GM11168 (cell line): Measurements from ENCODE around the gene CD93.

Source experiments
- in situ Hi-C: fragments of 300-500 bp; cut with MboI; formaldehyde crosslinking; loops from one replicate; pipeline ENCODE4 v1.12.0; 2022; ENCODE audit warnings: low sequenced_read_pairs; ENCODE audit not compliant: unreplicated experiment

CD93 gene

GRCh38 chr20:23101696-23102406, 15.7 kb upstream of the CD93 start:
- in situ Hi-C loops: no loop called here

DNA sequence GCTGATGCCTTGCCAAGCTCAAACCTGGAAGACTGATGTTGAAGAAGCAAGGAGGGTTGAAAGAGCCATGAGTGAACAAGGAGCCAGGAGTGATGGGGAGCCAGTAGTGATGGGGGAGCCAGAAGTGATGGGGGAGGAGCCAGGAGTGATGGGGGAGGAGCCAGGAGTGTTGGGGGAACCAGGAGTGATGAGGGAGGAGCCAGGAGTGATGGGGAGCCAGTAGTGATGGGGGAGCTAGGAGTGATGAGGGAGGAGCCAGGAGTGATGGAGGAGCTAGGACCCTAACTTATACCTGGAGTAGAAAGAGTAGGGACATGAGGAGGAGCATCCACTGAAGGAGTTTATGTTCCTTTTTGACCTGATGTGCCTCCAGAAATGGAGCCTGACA, 14.6 kb upstream of the CD93 start:
- in situ Hi-C loops: no loop called here

DNA sequence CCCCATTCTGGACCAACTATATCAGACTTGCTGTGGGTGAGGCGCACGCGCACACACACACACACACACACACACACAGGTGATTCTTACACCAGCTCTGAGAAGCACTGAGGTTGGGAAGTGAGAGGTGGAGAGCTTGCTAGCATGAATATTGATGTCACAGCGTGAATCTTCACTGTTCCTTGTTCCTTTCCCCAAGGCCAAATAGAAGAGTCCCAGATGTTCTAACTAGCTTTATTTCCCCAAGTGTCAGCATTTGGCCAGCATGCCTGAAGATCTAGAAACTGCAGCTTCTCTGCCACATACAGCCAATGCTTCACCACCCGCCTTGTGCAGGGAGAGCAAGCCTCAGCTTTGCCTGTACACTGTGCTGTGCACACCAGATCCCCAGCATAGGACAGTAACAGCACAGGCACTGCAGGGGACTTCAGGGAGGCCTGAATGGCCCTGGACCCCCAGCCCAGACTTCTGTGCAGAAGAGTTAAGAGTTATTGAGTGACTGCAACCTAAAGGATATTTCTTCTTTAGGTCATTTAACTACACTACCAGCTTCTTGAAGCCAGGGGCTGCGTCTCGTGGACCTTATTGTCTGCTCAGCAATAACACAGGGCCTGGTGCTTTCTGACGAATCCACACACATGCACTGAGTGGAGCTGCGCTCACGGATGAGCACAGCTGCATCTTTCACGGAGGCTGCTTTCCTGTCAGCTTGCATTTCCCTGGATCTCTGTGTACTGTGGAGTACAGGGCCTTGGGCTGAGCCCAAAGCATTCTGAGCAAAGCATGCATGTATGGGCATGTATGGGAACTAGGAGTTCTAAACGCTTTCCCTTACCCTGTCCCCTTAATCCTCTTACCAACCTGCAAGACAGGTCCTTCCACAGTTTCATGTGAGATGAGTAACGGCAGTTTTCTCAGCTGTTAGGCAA, 13.9 kb upstream of the CD93 start:
- in situ Hi-C loops: no loop called here

DNA sequence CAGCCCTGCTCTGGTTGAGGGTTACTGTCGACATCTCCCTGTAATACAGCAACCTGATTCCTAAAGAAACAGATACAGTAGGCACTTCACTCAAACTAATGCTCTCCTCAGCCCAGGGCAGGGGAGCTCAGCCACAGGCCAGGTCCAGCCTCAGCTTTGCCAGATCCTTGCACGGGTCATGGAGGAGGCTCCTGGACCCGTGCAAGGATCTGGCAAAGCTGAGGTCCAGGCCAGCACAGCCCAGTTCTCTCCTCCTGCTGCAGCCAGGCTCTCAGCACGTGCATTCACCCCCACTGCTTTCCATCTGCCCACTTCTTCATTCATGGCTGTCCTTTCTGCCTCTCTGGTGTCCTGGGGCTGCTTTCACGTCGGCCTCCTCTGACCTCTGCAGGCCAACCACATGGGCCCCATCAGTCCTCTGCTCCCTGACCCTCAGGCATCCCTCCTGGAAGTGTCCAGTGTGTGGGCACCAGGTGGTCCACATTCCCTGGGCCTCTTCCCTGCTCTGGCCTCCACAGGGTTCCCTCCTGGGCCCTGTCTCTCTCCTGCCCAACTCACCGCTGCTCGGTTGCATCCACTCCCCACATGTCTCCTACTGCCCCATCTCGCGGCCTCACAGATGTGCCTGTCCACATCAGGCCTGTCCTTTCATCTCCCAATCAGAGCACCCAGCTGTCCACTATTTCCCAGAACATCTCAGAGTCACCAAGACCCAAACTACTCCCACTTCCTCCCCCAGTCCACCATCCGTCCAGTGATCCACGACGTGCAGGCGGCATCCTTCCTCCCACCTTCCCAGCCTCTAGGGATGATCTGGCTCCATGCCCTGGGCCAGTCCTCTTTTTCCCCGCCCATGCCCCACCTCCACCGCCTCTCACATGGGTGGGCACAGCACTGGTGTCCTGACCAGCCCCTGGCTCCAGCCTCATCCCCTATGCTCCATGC, 11.8 kb upstream of the CD93 start:
- in situ Hi-C loops: no loop called here

GRCh38 chr20:23096986-23097520, 10.9 kb upstream of the CD93 start:
- in situ Hi-C loops: no loop called here

DNA sequence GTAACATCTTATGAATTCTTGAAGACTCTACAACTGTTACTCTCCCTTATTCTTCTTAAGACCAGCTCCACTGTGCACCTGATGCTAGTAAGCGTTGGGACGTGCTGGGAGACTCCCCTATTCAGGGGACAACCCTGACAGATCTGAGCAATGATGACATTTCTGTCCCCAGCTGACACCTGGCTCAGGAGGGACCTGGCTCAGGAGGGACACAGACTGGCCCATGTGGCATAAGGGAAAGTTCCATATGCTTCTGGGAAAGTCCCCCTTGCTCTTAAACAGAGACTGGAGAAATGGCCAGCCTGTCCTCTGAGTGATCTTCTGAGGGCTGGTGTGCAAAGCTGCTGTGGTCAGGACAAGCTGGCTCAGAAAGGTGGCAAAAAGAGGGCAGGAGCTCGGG, 10.0 kb upstream of the CD93 start:
- in situ Hi-C loops: no loop called here

- in situ Hi-C loops: no loop called here
Observed at GRCh38 chr20:23095499-23095898, 9.4 kb upstream of the CD93 start.

GRCh38 chr20:23094927-23095326, 8.8 kb upstream of the CD93 start:
- in situ Hi-C loops: no loop called here

- in situ Hi-C loops: no loop called here
Observed at GRCh38 chr20:23094213-23094896, 8.2 kb upstream of the CD93 start.

DNA sequence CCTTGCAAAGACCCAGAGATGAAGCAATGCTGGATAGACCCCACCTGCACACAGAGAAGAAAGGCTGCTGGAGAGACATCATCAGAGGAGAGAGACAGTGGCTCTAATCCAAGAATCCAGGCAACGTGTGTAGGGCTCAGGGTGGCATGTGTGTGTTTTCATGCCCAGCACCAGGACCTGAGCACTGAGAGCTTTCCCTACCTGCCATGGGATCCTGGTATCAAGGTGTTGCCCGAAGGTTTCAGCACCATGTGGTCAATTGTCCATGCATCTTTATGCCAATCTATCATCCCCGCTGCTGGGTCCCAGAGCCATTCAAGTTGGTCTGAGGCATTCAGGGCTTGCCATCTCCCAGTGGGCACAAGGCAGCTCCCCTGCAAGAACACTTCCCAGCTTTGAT, 7.5 kb upstream of the CD93 start:
- in situ Hi-C loops: no loop called here

DNA sequence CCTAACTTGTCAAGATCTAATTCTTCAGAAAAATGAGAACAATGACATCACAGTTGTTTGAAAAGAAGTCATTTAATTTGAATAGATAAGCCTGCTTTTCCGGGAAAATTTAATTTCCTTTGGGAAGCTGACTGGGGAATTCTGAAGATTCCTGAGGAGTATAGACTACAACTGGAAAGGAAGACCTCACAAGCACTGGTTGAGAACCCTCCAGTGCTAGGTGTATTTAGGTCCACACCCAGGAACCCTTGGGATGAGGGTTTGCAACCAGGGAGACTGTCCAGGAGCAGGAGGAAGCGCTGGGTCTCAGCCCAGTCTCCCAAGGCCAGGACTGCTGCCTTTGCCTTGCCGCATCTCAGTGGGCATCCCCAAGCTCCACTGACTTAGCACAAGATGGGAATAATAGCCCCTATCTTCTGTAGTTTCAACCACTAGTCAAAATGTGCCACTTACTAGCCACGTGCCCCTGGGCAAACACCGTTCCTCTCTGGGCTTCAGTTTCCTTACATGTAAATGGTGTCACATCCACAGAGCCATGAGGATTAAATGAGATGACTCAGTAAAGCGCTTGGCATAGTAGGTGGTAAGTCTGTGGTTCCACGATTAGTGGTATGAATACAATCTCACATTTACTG, 6.9 kb upstream of the CD93 start:
- in situ Hi-C loops: no loop called here

DNA sequence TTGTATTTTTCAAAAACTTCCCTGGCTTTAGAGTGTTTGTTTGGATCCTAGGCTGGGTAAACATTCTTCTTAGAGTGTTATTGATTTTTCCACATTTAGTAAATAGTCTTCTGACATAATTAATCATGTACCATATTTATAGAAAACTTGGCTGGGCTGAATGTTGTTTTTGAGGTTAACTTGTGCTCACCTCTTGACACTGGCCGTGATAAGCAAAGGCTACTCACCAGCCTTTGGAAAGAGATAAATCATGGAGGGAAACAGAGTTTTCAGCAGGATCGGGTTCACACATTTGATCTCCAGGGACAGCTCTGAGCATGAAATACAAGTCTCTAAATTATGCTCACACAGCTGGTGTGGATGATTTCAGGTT, 6.2 kb upstream of the CD93 start:
- in situ Hi-C loops: no loop called here

GRCh38 chr20:23091721-23092383, 5.7 kb upstream of the CD93 start:
- in situ Hi-C loops: no loop called here

DNA sequence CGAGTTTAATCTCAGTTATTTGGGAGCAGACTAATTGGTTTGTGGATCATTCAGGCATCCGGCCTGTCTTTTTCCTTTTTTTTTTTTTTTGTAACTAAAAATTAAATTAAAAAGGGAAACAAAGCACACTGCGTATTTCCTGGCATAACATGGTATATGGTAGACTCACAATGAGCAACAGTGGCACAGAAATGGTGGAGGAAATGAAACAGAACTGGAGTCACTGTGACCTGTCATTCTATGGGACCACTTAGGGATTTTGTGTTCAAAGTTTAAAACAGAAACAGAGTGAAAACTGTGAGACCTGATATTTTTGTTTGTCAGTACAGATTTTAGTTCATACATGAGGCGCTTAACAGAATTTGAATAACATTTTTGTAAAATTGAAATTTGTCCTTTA, 4.8 kb upstream of the CD93 start:
- in situ Hi-C loops: no loop called here

DNA sequence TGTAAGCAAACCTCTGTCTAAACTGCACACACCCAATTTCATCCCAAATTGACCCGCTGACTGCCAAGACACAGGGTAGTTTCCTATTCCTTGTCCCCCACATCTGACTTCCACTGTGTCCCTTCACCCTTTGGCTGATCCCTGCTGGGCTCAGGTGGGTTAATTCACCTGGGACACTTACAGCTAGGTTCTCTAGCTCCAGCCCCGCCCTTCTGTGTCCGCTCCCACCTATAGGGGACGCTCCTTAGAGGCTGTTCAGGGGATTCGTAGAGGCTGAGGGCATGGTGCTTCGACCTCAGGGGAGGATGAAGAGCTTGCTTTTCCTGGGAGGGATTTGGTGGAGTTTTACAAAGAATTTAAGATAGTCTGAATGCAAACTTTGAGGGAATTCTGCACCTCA, 4.0 kb upstream of the CD93 start:
- in situ Hi-C loops: no loop called here

DNA sequence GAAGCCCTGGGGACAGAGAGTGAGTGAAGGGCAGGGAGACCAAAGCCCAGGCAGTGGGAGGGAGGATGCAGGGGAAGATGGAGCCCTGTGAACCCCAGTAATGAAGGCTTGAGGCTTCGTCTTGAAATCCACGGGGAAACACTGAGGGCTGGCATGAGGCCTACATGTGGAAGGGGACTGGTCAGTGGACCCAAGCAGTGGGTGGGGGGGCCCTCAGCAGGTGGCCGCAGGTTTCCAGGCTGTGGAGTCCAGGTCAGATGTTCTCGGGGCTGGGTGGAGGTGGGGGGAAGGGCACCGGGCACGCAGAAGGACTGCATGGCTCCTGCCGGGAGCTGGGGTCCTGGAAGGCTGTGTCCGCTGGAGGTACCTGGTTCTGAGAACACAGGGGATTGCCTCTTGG, 2.7 kb upstream of the CD93 start:
- in situ Hi-C loops: no loop called here

DNA sequence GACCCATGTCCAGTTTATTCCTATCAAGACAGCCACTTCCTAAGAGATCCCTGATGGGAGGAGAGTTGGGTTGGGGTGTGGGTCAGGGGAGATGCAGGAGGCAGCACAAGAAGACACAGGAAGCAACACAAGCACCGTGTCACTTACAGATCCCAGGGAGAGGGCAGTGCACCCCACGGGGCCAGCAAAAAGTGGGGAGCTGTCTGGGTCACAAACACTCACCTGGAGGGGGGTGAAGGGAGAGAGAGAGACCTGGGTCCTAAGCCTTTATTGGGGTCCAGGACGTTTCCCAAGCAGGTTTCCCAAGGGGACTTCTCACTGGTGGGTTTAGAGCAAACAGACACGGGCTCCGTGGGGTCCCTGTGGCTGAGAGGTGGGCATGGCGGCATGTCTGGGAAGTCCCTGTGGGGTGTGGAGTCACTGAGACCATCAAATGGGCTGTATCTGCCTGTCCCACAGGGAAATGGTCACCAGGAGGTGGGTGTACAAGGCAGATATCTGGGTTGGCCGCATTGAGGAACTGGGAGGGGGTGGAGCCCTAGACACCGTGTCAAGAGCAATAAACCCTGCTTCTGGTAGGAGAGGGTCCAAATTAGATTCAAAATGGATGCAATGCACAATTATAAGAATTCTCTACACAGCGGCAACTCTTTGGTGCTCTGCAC, 1.6 kb upstream of the CD93 start:
- in situ Hi-C loops: no loop called here

DNA sequence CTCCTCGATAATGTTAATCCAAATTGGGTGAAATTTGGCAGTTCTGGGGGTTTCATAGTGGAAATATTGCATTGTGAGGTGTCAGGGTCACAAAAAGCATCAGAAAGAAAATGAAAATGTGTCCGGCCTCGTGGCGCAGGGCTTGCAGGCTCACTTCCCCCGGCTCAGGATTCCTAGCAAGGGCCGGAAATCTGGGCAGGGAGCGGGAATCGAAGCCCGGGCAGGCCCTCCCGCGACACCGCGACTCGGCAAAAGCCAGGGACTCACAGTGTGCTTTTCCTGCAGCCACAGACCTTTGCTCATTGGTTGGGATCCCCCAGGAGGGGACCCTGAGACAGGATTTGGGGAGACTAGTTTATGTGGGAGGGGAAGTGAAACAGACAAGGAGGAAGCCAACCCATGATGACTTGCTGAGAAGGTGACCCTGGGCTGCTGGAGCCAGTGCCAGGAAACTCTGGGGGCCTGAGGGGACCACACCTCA, 847 bp upstream of the CD93 start:
- in situ Hi-C loops: no loop called here
